HG02884 (cell line): Measurements from ENCODE around the gene RBMS2.
"Not testable (repeated sequence)": the region's sequence is repeated elsewhere in the genome, so short reads cannot be mapped to it uniquely, and the experiment has no call there.

Experiments used
- ATAC-seq: cut with Tn5 transposase; IDR thresholded peaks from one replicate; pipeline ENCODE4 v1.9.1; 2021; ENCODE audit warnings: mild to moderate bottlenecking, moderate library complexity; ENCODE audit not compliant: unreplicated experiment

Gene RBMS2

GRCh38 chr12:56521590-56522371, at the start of gene RBMS2:
RBMS2 (plus strand) TSS chr12:56521820; CDS start chr12:56522024, 204 bp downstream.
- no peak for ATAC-seq

GRCh38 chr12:56474389-56474788, 47.2 kb upstream of the RBMS2 start:
- no peak for ATAC-seq

GRCh38 chr12:56476143-56476542, 45.5 kb upstream of the RBMS2 start:
- no peak for ATAC-seq

GRCh38 chr12:56476972-56477432, 44.6 kb upstream of the RBMS2 start:
- ATAC-seq = no peak

- ATAC-seq = no peak
Measured at GRCh38 chr12:56477521-56478225, 43.9 kb upstream of the RBMS2 start.

- ATAC-seq = no peak
Measured at GRCh38 chr12:56479625-56480024, 42.0 kb upstream of the RBMS2 start.

- ATAC-seq = no peak
Measured at GRCh38 chr12:56484566-56484965, 37.1 kb upstream of the RBMS2 start.

GRCh38 chr12:56486694-56487093, 34.9 kb upstream of the RBMS2 start:
- ATAC-seq = no peak

- peak; percentile 36 for ATAC-seq
Measured at GRCh38 chr12:56487448-56488040, 34.1 kb upstream of the RBMS2 start.

- peak; percentile 77 for ATAC-seq
Measured at GRCh38 chr12:56488041-56488955, 33.3 kb upstream of the RBMS2 start, which contains the start of gene GLS2. GLS2 (minus strand) TSS chr12:56488161; CDS start chr12:56488118, 43 bp downstream.

GRCh38 chr12:56490360-56490759, 31.3 kb upstream of the RBMS2 start:
- no peak for ATAC-seq

- not testable (repeated sequence) for ATAC-seq
Measured at GRCh38 chr12:56493409-56494105, 28.1 kb upstream of the RBMS2 start.

GRCh38 chr12:56494106-56494415, 27.6 kb upstream of the RBMS2 start:
- not testable (repeated sequence) for ATAC-seq

GRCh38 chr12:56494481-56494880, 27.1 kb upstream of the RBMS2 start:
- not testable (repeated sequence) for ATAC-seq

- not testable (repeated sequence) for ATAC-seq
Measured at GRCh38 chr12:56496704-56497103, 24.9 kb upstream of the RBMS2 start.

- not testable (repeated sequence) for ATAC-seq
Measured at GRCh38 chr12:56498126-56498902, 23.3 kb upstream of the RBMS2 start.

- ATAC-seq = not testable (repeated sequence)
Measured at GRCh38 chr12:56499452-56499851, 22.2 kb upstream of the RBMS2 start.

GRCh38 chr12:56499879-56500278, 21.7 kb upstream of the RBMS2 start:
- not testable (repeated sequence) for ATAC-seq

- no peak for ATAC-seq
Measured at GRCh38 chr12:56510786-56511185, 10.8 kb upstream of the RBMS2 start.
